MM.1S (cell line): Measurements from ENCODE around the gene BBC3.

ENCODE experiments used
- DNase-seq: peaks from one replicate; pipeline ENCODE4 v3.0.0-alpha.2; 2015
- H2AFZ ChIP-seq: fragments of 300-600 bp; sonication (generic); 2 replicates; pipeline ENCODE4 v1.6.0; 2016; ENCODE audit warnings: antibody characterized with exemption, low read length
- H3F3A ChIP-seq: fragments of 300-600 bp; sonication (generic); 2 replicates; pipeline ENCODE4 v1.6.1; 2016; ENCODE audit warnings: mild to moderate bottlenecking, antibody characterized with exemption, low read length, moderate library complexity, mixed read lengths; ENCODE audit not compliant: insufficient read depth
- H3K27ac ChIP-seq: fragments of 300-600 bp; sonication (generic); 2 replicates; pipeline ENCODE4 v1.5.1; 2016; ENCODE audit warnings: mild to moderate bottlenecking, low read length
- H3K27me3 ChIP-seq: fragments of 300-600 bp; sonication (generic); replicated peaks from 2 replicates; pipeline ENCODE4 v1.6.0; 2016; ENCODE audit warnings: low read length; ENCODE audit not compliant: insufficient read depth
- H3K36me3 ChIP-seq: fragments of 300-600 bp; sonication (generic); replicated peaks from 2 replicates; pipeline ENCODE4 v1.6.1; 2016; ENCODE audit warnings: mild to moderate bottlenecking, low read length, mixed read lengths; ENCODE audit not compliant: insufficient read depth
- H3K4me1 ChIP-seq: fragments of 300-600 bp; sonication (generic); 2 replicates; pipeline ENCODE4 v1.6.1; 2016; ENCODE audit warnings: low read length, mixed read lengths
- H3K4me2 ChIP-seq: fragments of 300-600 bp; sonication (generic); 2 replicates; pipeline ENCODE4 v1.6.0; 2016; ENCODE audit warnings: low read depth, low read length
- H3K4me3 ChIP-seq: fragments of 300-600 bp; sonication (generic); 2 replicates; pipeline ENCODE4 v1.5.1; 2016; ENCODE audit warnings: low read length, mixed read lengths
- H3K79me2 ChIP-seq: fragments of 300-600 bp; sonication (generic); 2 replicates; pipeline ENCODE4 v1.6.1; 2016; ENCODE audit warnings: mixed run types, low read length, mixed read lengths
- H3K9ac ChIP-seq: fragments of 300-600 bp; sonication (generic); 2 replicates; pipeline ENCODE4 v1.6.1; 2016; ENCODE audit warnings: low read length, mixed read lengths
- H3K9me2 ChIP-seq: fragments of 300-600 bp; sonication (generic); replicated peaks from 2 replicates; pipeline ENCODE4 v1.6.1; 2016; ENCODE audit warnings: mild to moderate bottlenecking, low read length, mixed read lengths; ENCODE audit not compliant: insufficient read depth
- H3K9me3 ChIP-seq: fragments of 300-600 bp; sonication (generic); replicated peaks from 2 replicates; pipeline ENCODE4 v1.6.1; 2016; ENCODE audit warnings: mild to moderate bottlenecking, low read length, mixed read lengths; ENCODE audit not compliant: insufficient read depth
- H4K20me1 ChIP-seq: fragments of 300-600 bp; sonication (generic); 2 replicates; pipeline ENCODE4 v1.6.1; 2016; ENCODE audit warnings: mild to moderate bottlenecking, low read length, moderate library complexity, mixed read lengths; ENCODE audit not compliant: insufficient read depth
- EZH2 ChIP-seq: fragments of 300-600 bp; sonication (generic); optimal IDR thresholded peaks from 2 replicates; pipeline ENCODE3; 2017; ENCODE audit warnings: low read depth, mild to moderate bottlenecking, antibody characterized with exemption, low read length, mixed read lengths
- EZH2phosphoT487 ChIP-seq: fragments of 300-600 bp; sonication (generic); IDR thresholded peaks from 2 replicates; pipeline ENCODE4 v1.6.1; 2018; ENCODE audit warnings: antibody characterized with exemption, low read length
- TF ChIP-seq, protein P1 (sequence below): fragments of 300-600 bp; sonication (generic); IDR thresholded peaks from 2 replicates; pipeline ENCODE4 v1.5.1; 2016; ENCODE audit warnings: antibody characterized with exemption, low read length, mixed read lengths

The BBC3 gene

DNA sequence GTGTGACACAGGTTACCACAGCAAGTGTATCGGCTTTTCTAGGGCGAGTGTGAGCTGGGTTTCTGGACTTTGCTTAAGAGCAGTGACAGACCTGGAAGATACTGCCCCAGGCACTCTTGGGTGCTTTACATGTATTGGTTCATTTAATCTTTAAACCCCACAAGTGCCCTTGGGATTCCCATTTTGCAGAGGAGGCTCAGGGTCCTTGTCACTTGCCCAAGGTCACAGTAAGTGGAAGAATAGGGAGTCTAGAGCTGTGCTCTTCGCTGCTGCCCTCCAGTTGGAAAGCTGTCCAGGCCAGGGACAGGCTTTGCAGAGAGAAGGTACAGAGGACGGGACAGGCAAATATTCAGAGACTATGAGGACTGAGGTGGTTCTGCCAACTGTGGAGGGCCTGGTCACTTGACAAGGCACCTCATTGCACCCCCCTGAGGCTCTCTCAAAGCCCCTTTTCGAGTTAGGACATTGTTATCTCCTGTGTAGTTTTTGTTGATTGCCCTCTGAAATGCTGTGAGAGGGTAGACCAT lies 42.4 kb downstream of the BBC3 start:
- no peak for DNase-seq
- Histone ChIP-seq H3F3A (no peaks in the 10 kb centered on the region), H3K9me2 (no peaks in the 10 kb centered on the region), H2AFZ (no peak overlapping the region), H3K9ac (no peak overlapping the region), H3K4me3 (no peak overlapping the region), H3K4me1 (no peaks in the 10 kb centered on the region), H3K36me3 (peaks cover 17% of the 10 kb centered on the region), H3K79me2 (peaks cover 57% of the 10 kb centered on the region), H3K4me2 (no peak overlapping the region), H3K27ac (no peak overlapping the region), H4K20me1 (no peaks in the 10 kb centered on the region), H3K9me3 (no peaks in the 10 kb centered on the region), H3K27me3 (no peaks in the 10 kb centered on the region)
- TF ChIP-seq EZH2 (no peak), EZH2phosphoT487 (no peak)

DNA sequence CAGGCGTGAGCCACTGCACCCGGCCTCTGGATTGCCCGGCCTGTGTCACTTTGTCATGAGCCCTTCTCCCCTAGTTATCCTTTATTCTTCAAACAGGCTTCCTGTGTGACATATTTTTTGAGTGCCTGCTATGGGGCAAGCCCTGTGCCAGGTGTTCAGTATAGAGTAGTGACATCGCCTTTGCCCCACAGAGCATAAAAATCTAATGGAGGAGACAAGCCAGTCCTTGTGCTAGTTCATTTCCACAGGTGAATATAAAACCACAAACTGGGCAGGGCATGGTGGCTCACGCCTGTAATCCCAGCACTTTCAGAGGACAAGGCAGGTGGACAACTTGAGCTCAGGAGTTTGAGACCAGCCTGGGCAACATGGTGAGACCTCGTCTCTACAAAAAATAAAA lies 43.2 kb downstream of the BBC3 start:
- Histone ChIP-seq H3K27ac (no peak overlapping the region), H3K27me3 (no peaks in the 10 kb centered on the region), H3K79me2 (peaks cover 60% of the 10 kb centered on the region), H3K4me1 (no peaks in the 10 kb centered on the region), H2AFZ (no peak overlapping the region), H3K4me2 (no peak overlapping the region), H4K20me1 (no peaks in the 10 kb centered on the region), H3K36me3 (peaks cover 17% of the 10 kb centered on the region), H3K9ac (no peak overlapping the region), H3K9me2 (no peaks in the 10 kb centered on the region), H3K4me3 (no peak overlapping the region), H3F3A (no peaks in the 10 kb centered on the region), H3K9me3 (no peaks in the 10 kb centered on the region)
- DNase-seq: no peak
- TF ChIP-seq EZH2: no peak
- TF ChIP-seq EZH2phosphoT487: no peak
- TF ChIP-seq, protein P1, sequence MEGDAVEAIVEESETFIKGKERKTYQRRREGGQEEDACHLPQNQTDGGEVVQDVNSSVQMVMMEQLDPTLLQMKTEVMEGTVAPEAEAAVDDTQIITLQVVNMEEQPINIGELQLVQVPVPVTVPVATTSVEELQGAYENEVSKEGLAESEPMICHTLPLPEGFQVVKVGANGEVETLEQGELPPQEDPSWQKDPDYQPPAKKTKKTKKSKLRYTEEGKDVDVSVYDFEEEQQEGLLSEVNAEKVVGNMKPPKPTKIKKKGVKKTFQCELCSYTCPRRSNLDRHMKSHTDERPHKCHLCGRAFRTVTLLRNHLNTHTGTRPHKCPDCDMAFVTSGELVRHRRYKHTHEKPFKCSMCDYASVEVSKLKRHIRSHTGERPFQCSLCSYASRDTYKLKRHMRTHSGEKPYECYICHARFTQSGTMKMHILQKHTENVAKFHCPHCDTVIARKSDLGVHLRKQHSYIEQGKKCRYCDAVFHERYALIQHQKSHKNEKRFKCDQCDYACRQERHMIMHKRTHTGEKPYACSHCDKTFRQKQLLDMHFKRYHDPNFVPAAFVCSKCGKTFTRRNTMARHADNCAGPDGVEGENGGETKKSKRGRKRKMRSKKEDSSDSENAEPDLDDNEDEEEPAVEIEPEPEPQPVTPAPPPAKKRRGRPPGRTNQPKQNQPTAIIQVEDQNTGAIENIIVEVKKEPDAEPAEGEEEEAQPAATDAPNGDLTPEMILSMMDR: no peak

DNA sequence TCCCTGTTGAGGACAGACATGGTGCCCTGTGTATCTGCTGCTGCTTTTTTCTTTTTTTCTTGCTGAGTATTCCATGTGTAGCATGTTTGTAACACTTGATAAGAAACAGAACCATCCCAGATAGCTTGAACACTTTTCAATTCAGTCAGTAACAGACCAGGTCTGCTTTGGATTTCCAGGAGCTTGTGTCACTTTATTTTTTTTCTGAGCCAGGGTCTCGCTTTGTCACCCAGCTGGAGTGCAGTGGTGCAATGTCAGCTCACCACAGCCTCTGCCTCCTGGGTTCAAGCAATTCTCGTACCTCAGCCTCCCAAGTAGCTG lies 43.7 kb downstream of the BBC3 start:
- H3F3A ChIP-seq: no peaks in the 10 kb centered on the region
- DNase-seq: no peak
- no peaks in the 10 kb centered on the region for H4K20me1 ChIP-seq
- H3K4me1 ChIP-seq: no peaks in the 10 kb centered on the region
- H3K27me3 ChIP-seq: no peaks in the 10 kb centered on the region
- peaks cover 65% of the 10 kb centered on the region for H3K79me2 ChIP-seq
- no peaks in the 10 kb centered on the region for H3K9me3 ChIP-seq
- H3K4me2 ChIP-seq: no peak overlapping the region
- H3K36me3 ChIP-seq: peaks cover 17% of the 10 kb centered on the region
- no peak overlapping the region for H2AFZ ChIP-seq
- no peak overlapping the region for H3K4me3 ChIP-seq
- TF ChIP-seq, protein P1: no peak
- TF ChIP-seq EZH2phosphoT487: no peak
- TF ChIP-seq EZH2: no peak
- no peaks in the 10 kb centered on the region for H3K9me2 ChIP-seq
- no peak overlapping the region for H3K9ac ChIP-seq
- no peak overlapping the region for H3K27ac ChIP-seq

DNA sequence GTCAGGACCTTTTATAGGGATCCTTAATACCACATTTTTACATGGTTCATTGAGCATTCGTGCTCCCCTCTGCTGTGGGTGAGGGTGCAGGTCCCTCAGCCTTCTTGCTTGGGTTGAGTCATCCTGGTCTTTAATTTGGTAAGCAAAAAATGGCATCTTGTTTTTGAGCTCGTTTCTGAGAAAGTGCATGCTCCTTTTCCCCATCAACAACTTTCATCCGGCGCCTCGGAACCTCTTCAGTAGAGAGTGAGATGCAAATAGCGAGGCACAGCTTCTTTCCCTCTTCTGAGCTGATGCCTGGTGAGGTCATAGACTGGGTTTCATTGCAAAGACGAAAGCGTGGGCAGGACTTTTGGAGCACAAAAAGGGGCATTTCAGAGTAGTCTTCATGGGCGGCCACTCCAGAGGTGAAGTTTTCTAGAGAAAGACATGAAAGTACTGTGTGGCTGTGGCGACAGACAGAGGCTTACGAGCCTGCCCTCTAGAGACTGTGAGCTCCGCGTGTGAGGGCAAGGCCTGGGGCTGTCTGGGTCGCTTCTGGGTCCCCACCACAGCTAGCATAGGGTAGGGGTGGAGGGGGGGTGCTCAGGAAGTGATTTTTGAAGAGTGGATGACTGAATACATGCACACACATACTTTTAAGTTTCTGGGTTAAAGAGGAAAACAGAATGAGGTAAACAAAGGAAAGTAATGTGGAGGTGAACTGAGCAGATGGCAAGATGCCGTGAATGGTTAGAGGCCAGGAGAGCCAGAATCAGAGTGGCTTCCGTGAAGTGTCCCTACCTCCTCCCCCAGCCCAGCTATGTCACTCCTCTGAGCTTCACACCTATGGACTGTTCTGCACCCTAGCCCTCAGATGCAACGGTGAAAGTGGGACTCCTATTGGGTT lies 44.3 kb downstream of the BBC3 start:
- Histone ChIP-seq H3K4me3 (no peak overlapping the region), H3K4me2 (no peak overlapping the region), H3K9ac (no peak overlapping the region), H3K9me3 (no peaks in the 10 kb centered on the region), H2AFZ (no peak overlapping the region), H3K27me3 (no peaks in the 10 kb centered on the region), H3K27ac (no peak overlapping the region), H3K9me2 (no peaks in the 10 kb centered on the region), H4K20me1 (no peaks in the 10 kb centered on the region), H3K36me3 (peaks cover 17% of the 10 kb centered on the region), H3K79me2 (peaks cover 70% of the 10 kb centered on the region), H3F3A (no peaks in the 10 kb centered on the region; the same call in 1 of the 2 replicates), H3K4me1 (no peaks in the 10 kb centered on the region)
- DNase-seq: no peak
- TF ChIP-seq EZH2: no peak
- TF ChIP-seq, protein P1: no peak
- no peak for TF ChIP-seq EZH2phosphoT487
